Activated CD8-positive, alpha-beta memory T cell treated with anti-CD3 and anti-CD28 coated beads, Interleukin-2, amount 50 U/mL, for 1 hour (primary cell): ENCODE data around the gene CRAT.
A peak's percentile ranks its signal among the peaks of the same experiment; 100 is the strongest.

Experiments
- DNase-seq: peaks from one replicate; pipeline ENCODE4 v3.0.0-alpha.2; 2020; ENCODE audit errors: extremely low read depth

The CRAT gene

GRCh38 chr9:129089246-129089645 lies 21.3 kb downstream of the CRAT start:
- no peak for DNase-seq

- no peak for DNase-seq
Measured at GRCh38 chr9:129084087-129084486, 26.5 kb downstream of the CRAT start.

GRCh38 chr9:129081388-129081904 lies 29.1 kb downstream of the CRAT start:
- no peak for DNase-seq

DNA sequence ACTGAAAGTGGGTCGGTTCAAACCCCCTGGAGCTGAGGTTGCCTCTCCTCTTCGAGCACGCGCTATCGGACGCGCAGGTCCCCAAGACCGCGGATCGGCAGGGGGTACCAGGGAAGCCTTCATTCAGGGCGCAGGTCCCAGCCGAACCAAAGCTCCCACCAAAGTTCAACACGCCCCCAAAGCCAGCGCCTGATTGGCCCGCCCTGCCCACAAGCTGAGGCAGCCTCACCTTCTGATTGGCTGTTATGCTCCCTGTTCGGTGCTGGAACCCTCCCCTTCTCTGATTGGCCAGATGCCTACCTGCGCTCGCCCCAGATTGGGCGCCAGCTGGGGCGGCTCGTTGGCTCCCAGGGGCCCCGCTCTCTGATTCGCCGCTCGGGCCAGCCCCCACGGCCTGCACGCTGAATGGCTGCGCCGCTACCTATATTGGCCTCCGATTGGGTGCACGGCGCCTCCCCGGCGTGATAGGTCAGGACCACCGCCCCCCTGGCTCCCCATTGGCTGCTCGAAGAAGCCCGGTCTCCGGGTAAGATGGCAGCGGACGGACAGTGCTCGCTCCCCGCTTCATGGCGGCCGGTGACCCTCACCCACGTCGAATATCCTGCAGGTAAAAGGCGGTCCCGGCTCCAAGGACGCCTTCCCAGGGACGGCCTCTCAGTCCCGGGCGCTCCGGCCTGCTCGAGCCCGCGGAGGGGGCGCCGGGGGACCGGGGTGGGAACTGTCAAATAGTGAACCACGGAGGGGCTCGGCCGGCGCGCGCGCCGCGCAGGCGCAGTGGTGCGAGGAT lies 29.8 kb downstream of the CRAT start, which contains the start of gene DOLPP1:
DOLPP1 (plus strand) TSS at position 511 of the 787 bp plus-strand sequence; CDS start at position 532, 21 bp downstream.
- DNase-seq = peak; percentile 96

DNA sequence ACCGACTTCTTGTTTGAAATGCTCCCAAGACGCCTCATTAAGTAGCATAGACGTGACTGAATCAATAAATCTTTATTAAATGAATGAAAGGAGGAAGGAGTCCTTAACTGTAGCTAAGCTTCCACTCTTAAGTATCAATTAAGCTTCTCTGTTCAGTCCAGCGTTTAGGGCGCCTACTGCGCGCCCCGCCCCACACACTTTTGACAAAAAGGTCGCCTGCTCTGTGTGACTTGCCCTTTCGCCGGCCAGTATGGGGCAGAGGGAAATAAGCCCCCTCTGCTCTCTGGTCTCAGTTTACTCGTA lies 30.3 kb downstream of the CRAT start:
- no peak for DNase-seq

- no peak for DNase-seq
Measured at GRCh38 chr9:129079829-129080228, 30.8 kb downstream of the CRAT start.

- DNase-seq = no peak
Measured at GRCh38 chr9:129078691-129079503, 31.7 kb downstream of the CRAT start.

DNA sequence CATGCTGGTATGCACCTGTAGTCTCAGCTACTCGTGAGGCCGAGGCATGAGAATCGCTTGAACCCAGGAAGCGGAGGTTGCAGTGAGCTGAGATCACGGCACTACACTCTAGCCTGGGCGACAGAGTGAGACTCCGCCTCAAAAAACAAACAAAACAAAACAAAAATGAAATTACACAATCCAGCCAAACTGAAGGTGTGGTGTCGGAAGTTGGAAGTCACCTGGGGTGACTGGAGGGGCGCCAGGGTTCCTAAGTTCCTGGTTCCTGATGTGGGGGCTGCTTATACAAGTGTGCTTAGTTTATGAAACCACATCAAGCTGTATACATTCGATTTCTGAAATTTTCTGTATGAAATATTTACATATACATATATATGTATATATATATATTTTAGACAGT lies 33.4 kb downstream of the CRAT start:
- no peak for DNase-seq

- no peak for DNase-seq
Measured at GRCh38 chr9:129076640-129077037, 34.0 kb downstream of the CRAT start.

GRCh38 chr9:129075996-129076639 lies 34.5 kb downstream of the CRAT start:
- no peak for DNase-seq

DNA sequence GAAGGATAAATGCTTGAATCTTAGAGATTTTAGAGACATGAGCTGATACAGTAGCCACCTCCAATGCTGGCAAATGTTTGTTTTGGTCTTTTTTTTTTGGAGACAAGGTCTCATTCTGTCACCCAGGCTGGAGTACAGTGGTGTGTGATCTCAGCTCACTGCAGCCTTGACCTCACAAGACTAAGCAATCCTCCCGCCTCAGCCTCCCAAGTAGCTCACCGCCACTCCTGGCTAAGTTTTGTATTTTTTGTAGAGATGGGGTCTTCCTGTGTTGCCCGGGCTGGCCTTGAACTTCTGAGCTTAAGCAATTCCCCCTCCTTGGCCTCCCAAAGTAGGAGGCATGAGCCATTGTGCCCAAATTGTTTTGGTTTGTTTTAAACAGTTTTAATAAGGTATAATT lies 36.5 kb downstream of the CRAT start:
- DNase-seq = no peak

GRCh38 chr9:129073404-129073803 lies 37.2 kb downstream of the CRAT start:
- DNase-seq = no peak

- no peak for DNase-seq
Measured at GRCh38 chr9:129072171-129072570, 38.4 kb downstream of the CRAT start.

GRCh38 chr9:129071526-129072126 lies 39.0 kb downstream of the CRAT start:
- DNase-seq = no peak

DNA sequence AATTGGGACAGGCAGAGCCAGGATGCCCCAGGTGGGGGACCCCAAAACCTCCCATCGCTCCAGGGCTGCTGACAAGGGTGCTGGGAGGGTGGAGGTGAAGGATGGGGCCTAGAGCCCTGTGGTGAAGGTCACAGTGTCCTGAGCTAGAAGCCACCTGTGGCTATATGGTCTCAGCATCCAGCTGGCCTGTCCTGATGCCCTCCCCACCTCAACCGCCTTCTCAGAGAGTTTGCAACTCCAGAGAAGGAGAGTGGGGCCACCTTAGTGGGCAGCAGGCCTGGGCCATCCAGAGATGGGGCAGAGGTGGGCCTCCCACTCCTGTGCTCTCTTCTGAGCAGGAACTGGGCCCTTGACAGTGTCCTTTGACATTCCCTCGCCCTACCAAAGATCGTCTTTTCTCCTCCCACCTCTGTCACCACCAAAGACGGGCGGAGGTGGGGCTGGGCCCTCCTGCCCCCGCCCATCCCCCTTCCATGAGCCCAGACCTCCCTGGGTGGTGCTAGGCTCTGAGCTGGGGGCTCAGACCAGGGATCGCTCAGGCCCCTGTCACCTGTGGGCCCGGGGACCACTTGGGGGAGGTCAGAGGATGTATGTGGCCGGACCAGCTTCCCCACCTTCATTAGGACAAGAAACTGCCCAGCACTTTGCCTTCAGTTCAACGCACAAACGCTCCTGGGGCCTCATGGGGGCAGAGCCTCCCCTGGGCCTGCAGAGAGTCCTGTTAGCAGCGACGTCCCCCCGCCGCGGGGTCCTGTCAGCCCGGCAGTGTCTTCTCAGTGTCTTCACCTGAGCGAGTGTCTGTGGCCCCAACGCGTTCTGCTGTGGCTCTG lies 39.7 kb downstream of the CRAT start:
- DNase-seq = no peak

- no peak for DNase-seq
Measured at GRCh38 chr9:129069862-129070641, 40.5 kb downstream of the CRAT start.

GRCh38 chr9:129068990-129069861 lies 41.4 kb downstream of the CRAT start:
- DNase-seq = peak; percentile 20

DNA sequence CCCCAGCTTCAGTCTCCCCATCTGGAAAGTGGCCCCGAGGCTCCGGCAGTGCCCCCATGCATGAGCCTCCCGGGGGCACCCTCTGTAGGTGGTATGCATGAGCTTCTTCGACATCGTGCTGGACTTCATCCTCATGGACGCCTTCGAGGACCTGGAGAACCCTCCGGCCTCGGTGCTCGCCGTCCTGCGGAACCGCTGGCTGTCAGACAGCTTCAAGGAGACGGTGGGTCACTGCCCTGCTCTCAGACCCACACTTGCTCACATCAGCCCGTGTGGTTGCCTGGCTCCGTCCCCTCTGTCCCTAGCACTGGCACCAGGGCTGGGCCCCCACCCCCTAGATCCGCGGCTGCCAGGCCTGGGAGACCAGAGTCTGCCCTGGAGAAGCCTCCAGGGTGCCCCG lies 42.5 kb downstream of the CRAT start:
- DNase-seq = no peak

DNA sequence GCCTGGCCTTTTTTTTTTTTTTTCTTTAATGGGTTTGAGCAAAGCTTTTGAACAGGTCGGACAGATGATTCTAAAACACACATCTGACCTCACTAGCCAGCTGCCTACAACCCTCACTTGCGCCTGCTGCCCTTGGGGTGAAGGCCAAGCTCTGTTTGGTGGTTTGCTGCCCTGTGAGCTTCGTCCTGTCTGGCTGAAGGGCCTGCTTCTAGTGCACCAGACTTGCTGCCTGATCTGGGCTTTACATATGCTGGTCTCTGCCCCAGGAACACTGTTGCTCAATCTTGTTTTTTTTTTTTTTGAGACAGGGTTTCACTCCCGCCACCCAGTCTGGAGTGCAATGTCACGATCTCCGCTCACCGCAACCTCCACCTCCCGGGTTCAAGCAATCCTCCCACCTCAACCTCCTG lies 46.1 kb downstream of the CRAT start:
- no peak for DNase-seq
